HG02885 (cell line): Measurements from ENCODE around the gene EEPD1.
A peak's percentile ranks its signal among the peaks of the same experiment; 100 is the strongest.
"Not testable (repeated sequence)": the region's sequence is repeated elsewhere in the genome, so short reads cannot be mapped to it uniquely, and the experiment has no call there.

Experiments
- ATAC-seq: cut with Tn5 transposase; IDR thresholded peaks from one replicate; pipeline ENCODE4 v1.9.1; 2021; ENCODE audit warnings: mild to moderate bottlenecking; ENCODE audit not compliant: unreplicated experiment, poor library complexity

The EEPD1 gene

DNA sequence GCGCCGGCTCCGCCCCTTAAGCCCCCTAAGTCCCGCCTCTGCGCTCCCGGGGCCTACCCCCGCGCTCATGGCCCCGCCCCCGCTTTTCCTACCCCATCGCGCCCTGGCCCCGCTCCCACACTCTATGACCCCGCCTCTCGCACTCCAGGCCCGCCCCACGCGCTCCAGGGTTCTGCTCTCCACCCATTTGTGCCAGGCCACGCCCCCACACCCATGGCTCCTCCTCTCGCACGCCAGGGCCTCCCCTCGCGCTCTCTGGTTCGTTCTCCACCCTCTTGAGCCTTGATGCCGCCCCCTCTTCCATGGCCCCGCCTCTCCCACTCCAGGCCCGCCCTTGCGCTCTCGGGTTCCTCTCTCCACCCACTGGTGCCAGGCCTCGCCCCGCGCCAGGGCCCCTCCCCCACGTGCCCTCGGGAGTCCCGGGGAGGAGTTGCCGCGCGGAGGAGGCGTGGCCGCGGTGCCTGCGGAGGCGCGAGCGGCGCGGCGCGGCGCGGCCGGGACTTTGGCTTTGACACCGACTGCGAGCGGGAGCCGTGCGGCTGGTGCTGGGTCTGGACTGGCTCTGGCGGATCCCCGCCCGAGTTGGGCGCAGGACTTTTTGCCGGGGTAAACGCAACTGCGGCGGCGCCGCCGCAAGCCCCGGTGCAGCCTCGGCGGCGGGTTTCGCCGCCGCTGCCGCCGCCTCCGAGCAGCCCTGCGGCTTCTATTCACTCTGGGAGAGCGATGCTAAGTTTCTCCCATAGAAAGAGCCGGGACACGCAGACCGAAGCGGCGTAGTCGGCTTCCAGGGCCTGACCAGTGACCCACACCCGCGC is at the start of gene EEPD1:
Gene EEPD1, plus strand, starts transcription at position 499 of the 815 bp plus-strand sequence. CDS start 1,071 bp downstream, outside the sequence.
- ATAC-seq: peak; percentile 96

DNA sequence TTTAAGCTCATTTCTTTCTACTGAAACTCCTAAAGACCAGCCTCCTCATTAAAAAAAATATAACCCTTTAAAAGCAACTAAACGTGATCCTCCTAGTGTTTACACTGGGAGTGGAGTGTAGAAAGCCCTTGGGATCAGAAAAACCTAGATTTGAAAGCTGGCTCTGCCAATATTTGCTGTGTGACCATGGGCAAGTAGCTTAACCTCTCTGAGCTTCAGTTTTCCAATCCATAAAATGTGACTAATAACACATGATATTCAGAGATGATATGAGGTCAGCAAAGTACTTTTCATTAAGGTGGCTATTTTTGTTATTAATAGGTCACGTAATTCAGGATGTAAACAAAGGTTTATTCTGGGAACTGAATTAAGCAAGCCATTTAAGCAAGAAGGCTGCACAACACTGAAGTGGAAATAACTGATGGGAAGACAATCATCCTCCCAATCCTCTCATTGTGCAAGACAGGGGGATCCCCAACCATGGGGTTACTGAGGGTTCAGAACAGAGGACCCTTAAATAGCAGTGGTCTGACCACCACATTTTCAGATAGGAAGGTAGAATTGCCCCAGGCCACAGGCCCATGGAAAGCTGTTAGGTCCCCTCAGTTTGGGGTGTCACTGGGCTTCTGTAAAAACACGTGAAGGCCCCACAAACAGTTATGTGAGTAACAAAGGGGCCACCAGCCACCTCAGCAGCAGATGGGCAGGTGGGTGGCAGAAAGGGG is 49.1 kb upstream of the EEPD1 start:
- peak; percentile 45 for ATAC-seq

DNA sequence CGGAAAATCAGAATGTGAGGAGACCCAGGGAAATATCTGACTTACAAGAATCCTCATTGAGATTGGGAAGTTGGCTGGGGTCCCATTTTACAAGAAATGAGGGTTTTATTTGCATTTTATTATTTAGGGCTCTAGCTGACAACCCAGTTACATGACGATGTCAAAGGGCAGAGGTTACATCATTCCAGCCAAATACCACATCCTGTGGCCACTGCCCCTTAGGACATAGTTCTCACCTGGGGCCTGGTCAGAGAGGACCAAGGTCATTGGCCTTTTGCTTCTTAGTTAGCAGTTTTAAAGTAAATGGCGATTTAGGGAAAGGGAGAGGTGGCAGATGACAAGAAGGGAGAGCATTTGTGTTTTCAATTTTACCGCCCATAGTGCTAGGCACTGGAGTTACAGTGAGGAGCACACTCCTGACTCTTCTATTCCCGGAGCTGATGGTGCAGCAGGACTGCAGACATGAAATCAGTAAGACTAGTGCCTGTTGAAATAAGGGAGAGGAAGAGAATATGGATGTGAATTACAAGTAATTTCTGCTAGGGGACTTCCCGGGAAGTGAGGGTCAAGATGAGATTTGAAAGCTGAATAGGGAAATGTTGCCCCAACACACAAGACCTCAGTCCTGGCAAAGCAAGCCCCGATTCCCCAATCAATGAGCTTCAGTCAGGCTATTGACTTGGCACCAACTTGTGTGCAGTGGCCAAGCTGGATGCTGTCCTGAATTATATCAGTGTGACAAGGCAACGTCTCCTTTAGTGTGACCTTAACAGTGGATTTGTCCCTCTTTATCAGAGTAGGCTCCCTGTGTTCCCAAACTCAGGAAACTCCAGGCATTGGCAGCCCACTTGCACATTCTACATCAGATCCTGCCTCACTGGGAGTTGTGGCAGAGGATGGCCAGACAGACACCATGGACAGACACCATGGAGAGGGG is 45.8 kb upstream of the EEPD1 start:
- ATAC-seq: not testable (repeated sequence)

DNA sequence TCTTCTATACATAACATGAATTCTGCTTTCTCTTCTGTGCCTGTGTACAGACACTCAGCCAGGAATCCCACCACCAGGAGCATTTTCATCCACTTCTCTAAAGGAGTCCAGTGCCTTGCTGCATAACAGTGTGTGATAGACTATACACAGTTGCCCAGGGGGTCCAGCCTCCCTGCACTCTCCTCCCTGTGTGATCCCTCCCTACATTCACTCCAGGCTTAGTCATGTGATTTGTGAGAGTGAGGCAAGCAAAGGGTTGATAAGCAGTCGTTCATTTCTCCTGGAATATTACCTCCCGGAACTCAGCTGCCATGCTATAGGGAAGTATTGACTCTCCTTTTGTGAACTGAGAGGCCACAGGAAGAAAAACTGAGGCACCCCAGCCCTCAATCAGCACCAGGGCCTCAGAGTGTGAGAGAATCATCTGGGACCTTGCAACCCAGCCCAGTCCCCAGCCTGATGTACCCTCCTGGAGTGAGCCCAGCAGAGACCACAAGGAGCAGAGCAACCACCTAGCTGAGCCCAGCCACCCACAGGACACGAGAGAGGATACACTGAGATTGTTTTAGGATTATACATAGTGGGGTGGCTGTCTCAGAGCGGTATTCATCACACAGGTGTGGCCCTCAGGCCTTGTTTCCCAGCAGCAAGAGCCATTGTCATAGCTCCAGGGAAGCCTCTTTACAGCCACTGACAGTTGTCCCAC is 45.0 kb upstream of the EEPD1 start:
- ATAC-seq: no peak

DNA sequence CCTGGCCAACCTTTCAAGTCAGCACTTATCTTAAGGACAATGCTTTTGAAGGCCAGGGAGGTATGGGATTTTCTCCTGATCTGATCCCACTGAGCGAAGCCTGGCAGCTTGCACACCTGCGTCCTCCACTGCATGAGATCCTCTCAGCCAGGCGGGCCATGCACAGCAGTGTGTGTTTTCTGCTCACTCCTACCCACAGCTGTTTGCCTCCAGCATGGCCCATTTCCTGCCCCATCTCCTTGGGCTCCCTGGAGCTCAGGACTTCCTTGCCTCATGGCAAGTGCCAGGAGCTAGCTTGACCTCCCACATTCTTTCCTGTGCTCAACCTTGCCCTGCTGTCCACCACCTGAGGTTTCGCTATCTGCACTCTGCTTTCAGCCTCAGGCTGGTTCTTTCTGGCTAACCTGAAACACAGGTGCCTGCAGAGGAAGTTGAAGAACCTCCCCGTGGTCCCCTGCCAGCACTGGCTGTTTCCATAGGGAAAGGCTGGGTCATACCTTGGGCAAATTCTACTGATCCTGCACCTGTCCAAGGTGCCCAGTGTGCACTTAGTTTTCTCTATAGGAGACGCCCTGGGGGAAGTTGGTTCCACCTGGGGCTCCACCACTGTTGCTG is 43.9 kb upstream of the EEPD1 start:
- ATAC-seq: no peak

DNA sequence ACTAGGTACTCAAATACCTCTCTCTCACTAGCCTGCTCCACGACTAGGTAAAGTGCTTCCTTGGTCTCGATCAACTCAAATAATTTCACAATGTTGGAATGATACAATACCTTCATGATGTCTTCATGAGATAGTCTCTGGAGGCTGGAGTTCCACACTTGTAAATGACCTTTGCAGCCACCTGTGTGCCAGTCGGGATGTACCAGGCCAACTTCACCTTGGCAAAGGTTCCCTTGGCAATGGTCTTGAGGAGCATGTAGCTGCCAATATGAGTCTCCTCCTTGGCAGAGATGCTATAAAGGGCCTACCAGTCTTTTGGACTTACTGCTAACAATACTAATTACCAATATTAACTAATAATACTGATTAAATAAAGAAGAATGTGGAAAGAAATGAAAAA is 42.5 kb upstream of the EEPD1 start:
- no peak for ATAC-seq

DNA sequence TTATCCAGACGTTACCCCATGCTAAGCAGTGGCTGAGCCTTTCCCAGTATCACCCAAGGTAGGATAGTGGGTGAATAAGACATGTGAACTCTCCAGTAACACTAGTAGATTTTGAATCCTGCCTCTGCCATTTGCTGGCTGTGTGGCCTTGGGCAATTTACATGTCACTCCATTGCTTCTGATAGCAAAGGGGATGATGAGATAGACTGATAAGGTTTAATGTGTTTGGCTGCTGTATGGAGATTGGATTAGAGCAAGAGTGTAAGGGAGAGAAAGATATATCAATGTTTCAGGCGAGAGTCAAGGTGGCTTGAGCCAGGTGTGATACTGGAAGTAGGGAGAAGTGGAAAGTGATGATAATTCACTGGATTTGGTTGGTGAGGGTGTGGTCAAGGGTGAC is 40.1 kb upstream of the EEPD1 start:
- no peak for ATAC-seq

DNA sequence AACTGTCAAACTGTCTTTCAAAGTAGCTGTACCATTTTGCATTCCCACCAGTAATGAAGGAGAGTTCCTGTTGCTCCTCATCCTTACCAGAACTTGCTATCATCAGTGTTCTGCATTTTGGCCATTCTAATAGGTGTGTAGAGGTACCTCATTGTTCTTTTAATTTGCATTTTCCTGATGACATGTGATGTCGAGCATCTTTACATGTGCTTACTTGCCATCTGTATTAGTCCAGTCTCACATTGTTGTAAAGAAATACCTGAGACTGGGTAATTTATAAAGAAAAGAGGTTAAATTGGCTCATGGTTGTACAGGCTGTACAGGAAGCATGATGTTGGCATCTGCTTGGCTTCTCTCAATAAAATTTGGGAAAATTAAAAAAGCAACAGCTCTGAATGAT is 38.7 kb upstream of the EEPD1 start:
- ATAC-seq: no peak

DNA sequence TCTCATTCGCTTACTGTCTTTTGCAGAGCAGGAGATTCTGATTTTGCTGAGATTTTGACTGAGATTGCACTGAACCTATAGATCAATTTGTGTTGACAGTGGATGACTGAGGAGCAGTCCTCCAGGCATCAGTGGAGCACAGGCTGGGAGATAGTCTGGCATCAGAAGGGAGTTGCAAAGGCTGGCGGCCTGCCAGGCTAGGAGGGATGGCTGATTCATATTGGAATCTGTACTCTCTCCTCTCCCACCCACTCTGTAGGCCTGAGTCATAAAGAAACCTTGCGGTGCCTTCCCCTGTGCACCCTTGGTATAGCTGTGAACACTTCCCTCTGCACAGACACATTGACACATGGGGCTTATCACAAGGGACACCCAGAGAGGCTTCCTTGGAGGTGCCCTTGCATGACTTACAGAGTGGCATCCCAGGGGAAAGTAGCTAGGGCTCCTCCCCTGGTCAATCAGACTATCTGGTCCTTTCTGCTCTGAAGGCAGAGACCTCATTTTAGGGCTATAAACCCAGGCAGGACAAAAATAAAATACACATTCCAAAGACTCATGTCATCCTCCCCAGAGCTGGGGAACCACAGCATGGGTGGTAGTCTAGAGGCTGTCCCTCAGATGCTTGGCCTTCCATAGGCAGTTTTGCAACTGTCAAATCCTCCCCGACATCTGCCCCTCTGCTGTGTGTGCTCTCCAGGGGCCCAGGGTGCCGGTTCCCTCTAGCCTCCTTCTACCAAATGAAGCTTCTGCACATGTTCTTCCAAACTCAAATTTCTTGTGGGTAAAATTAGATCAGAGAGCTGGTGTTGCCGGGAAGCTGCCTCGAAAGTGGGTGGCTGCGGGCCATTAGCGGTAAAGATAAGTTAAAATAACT is 37.4 kb upstream of the EEPD1 start:
- peak; percentile 100 for ATAC-seq

DNA sequence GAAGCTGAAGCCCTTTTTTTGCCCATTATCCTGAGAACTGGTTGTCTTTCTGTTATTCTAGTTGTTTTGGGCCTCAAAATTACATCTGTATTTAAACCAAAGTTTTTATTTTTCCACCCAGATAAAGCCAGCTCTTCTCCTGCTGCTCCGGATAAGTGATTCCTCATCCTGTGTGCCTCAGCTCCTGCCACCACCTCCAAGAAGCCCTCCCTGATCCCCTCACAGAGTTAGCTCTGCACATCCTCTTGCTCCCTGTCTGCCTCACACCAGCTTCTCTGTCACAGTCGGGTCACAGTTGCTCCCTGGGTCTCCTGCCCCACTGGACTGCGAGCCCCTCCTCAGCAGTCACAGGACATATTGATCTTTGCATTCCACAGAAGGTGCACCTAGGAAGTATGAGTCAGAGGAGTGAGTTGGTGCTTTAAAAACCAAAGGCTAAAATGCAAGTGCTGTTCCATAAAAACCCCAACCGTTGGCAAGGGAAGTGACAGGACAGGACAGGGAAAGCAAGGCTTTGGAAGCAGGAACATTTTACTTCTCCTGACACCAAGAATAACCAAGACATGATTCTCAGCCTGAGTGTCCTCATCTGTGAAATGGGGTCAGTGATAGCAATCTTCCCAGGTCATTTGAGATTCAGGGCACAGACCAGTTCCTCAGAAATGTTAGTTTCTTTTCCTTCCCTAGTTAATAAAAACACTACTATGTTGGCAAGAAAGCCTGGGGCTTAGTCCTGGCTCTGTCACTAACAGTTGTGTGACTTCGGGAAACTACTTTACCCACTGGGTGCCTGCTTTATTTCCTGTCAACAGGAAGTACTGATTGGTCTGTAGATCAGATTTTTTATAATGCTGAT is 36.5 kb upstream of the EEPD1 start:
- no peak for ATAC-seq

DNA sequence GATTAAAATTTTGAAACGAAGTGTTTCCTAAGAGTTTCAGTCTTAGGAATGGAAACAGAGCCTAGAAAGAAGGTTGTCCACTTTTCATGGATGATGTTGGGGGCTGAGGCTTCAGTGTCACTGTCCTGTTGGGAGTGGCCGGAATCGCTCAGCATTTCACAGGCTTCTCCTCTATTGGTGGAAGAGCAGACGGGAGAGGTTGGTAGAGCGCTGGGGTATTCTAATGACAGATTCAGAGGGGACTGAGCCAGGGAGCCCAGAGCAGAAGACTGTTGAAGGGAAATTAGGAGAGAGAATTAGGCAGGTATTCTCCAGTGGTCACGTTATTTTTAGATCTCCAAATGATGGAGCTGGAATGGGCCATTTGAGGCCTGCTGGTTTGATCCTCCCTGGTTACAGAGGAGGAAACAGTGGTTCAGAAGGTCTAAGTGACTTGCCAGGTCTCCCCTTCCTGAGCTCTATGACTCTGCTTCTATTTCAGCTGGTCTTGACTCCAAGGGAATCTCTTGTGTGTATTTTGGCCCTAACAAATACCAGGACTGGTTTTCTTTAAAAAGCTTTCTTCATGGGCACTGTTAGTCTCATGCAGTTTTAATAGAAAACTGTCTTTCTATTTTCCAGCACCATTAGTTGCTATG is 35.7 kb upstream of the EEPD1 start:
- no peak for ATAC-seq

DNA sequence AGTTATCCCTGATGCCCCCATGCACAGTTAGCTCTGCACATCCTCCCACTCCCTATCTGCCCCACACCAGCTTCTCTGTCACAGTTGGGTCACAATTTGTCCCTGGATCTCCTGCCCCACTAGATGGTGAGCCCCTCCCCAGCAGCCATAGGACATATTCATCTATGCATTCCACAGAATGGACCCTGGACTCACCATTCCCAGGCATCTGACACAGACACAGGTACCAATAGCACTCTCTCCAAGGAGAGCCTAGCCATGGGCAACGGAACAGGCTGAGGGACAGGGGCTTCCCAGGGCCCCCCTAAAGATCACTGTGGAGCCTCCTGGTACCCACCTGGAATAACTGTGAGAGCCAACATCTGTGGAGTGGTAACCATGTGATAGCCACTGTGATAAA is 34.7 kb upstream of the EEPD1 start:
- no peak for ATAC-seq

DNA sequence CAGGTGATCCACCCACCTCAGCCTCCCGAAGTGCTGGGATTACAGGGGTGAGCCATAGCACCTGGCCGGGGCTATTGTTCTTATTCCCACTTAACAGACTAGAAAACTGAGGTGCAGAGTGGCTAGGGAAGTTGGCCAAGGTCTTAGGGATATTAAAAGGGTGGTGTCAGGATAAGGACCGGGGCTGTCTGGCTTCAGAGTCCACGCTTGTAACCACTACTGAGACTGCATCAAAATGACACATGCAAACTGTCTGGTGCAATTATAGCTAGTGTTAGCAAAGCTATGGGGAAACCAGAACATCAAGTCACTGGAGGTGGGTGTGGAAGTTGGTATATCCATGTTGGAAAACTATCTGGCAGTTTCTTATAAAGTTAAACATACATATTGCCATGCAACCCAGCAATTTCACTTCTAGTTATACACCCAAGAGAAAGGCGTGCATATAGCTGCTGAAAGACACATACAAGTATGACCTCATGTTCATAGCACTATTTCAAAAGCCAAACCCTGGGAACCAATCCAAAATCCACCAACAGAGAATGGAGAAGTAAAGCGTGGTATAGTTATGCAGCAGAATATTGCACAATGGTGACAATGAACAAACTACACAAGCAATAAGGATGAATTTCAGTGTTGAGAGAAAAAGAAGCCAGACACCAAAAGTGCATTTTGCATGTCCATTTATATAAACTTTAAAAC is 33.9 kb upstream of the EEPD1 start:
- ATAC-seq: no peak

DNA sequence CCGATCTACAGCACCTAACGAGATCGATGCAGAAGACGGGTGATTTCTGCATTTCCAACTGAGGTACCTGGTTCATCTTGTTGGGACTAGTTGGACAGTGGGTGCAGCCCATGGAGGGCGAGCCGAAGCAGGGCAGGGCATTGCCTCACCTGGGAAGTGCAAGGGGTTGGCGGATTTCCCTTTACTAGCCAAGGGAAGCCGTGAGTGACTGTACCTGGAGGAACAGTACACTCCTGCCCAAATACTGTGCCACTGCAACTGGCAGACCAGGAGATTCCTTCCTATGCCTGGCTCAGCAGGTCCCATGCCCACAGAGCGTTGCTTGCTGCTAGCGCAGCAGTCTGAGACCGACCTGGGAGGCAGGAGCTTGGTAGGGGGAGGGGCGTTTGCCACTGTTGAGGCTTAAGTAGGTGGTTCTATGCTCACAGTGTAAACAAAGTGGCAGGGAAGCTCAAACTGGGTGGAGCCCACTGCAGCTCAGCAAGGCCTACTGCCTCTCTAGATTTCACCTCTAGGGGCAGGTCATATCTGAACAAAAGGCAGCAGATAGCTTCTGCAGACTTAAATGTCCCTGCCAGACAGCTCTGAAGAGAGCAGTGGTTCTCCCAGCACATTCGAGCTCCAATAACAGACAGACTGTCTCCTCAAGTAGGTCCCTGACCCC is 32.9 kb upstream of the EEPD1 start:
- not testable (repeated sequence) for ATAC-seq

DNA sequence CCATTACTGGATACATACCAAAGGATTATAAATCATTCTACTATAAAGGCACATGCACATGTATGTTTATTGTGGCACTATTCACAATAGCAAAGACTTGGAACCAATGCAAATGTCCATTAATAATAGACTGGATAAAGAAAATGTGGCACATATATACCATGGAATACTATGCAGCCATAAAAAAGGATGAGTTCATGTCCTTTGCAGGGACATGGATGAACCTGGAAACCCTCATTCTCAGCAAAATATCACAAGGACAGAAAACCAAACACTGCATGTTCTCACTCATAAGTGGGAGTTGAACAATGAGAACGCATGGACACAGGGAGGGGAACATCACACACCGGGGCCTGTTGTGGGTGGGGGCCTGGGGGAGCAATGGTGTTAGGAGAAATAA is 27.4 kb upstream of the EEPD1 start:
- ATAC-seq: not testable (repeated sequence)

DNA sequence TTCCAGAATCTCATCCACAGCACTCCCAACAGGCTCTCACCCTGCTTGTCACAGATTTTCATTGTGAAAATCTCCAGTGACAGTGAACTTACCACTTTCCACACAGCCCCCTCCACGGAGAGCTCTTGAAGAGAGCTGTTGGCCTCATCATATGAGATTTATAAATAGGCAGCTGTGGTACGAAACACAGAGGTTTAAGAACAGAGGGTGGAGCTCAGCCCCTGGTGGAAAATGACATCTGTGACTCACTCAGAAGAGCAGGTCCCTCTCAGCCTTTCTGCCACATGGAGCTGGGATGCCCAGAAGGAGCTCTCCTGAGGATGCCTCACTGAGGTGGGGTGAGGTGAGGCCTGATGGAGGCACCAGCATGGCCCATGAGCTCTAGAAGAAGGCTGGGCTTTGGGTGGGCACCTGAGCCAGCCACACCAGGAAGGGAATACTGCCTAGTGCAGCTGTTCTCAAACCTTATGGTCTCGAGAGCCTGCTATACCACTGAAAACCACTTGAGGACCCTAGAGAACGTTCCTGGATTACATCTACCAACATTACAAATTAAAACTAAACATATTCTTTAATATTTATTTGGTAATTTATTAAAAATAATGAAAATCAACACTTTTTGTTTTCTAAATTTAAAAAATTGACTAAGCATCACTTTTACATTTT is 25.8 kb upstream of the EEPD1 start:
- peak; percentile 62 for ATAC-seq
